Panc1 (cell line): Measurements from ENCODE around the gene ANKRD40. TPM values are rescaled to one million over a fixed set of nuclear protein-coding genes. Genes with fewer than 3 reads are reported as not detected.

Experiments
- ATAC-seq: fragments of 200-7000 bp; cut with Tn5 transposase; 2 replicates; pipeline ENCODE4 v1.9.1; 2020; ENCODE audit warnings: mild to moderate bottlenecking, moderate library complexity
- BruUV-seq: library from RNA; stranded (reverse); fragments of 400-500 nt; replicated peaks from 2 replicates; lab custom pipeline; 2021; lab: Mats Ljungman, UMichigan
- CTCF ChIA-PET: fragments of 300-600 bp; sonication (Branson Sonifier 250); formaldehyde crosslinking; loops from one replicate; lab custom pipeline; 2022; ENCODE audit warnings: antibody characterized with exemption; lab: Charles Lee
- POLR2A ChIA-PET: fragments of 300-600 bp; sonication (Branson Sonifier 250); formaldehyde crosslinking; loops from one replicate; lab custom pipeline; 2022; ENCODE audit warnings: antibody characterized with exemption; lab: Charles Lee
- DNase-seq: peaks from one replicate; pipeline ENCODE4 v3.0.0-alpha.2; 2010; ENCODE audit warnings: low read depth, low spot score
- H3K27ac ChIP-seq: 2 replicates; pipeline ENCODE4 v1.5.1; 2011; ENCODE audit warnings: mild to moderate bottlenecking, low read length, inconsistent platforms
- H3K27me3 ChIP-seq: fragments of 200-500 bp; sonication (Bioruptor generic); 2 replicates; pipeline ENCODE4 v1.6.0; 2014; ENCODE audit warnings: low read length, inconsistent platforms; ENCODE audit not compliant: control insufficient read depth, insufficient read depth
- H3K36me3 ChIP-seq: fragments of 200-500 bp; sonication (Bioruptor generic); 2 replicates; pipeline ENCODE4 v1.5.1; 2014; ENCODE audit warnings: inconsistent platforms, mild to moderate bottlenecking, low read length, moderate library complexity; ENCODE audit not compliant: control insufficient read depth, insufficient read depth
- H3K4me1 ChIP-seq: 2 replicates; pipeline ENCODE4 v1.5.1; 2011; ENCODE audit warnings: inconsistent platforms, mild to moderate bottlenecking, low read length, moderate library complexity; ENCODE audit not compliant: control insufficient read depth, insufficient read depth
- H3K4me3 ChIP-seq, 2 experiments: 2 replicates each; pipeline ENCODE4 v1.5.1; 2011 to 2012; ENCODE audit warnings: low read depth in 2 of 2, low read length in 2 of 2, mild to moderate bottlenecking in 2 of 2, inconsistent platforms in 1 of 2, moderate library complexity in 1 of 2
- H3K9me3 ChIP-seq: fragments of 200-500 bp; sonication (Bioruptor generic); 2 replicates; pipeline ENCODE4 v1.5.1; 2014; ENCODE audit warnings: low read depth, mild to moderate bottlenecking, inconsistent platforms, low read length, moderate library complexity; ENCODE audit not compliant: control insufficient read depth, insufficient read depth
- CTCF ChIP-seq: fragments of 450-650 bp; IDR thresholded peaks from 2 replicates; pipeline ENCODE4 v1.5.1; 2017; ENCODE audit warnings: mild to moderate bottlenecking
- POLR2AphosphoS5 ChIP-seq: IDR thresholded peaks from 2 replicates; pipeline ENCODE4 v1.6.1; 2012; ENCODE audit warnings: mild to moderate bottlenecking, low read depth, low read length, moderate library complexity
- REST ChIP-seq, 2 experiments: IDR thresholded peaks; 2 replicates each; pipeline ENCODE4 v1.6.1; 2011 to 2012; ENCODE audit warnings: low read depth in 2 of 2, control low read depth in 1 of 2, low read length in 1 of 2, mild to moderate bottlenecking in 1 of 2, moderate library complexity in 1 of 2; ENCODE audit not compliant: insufficient read depth in 1 of 2
- SIN3A ChIP-seq: IDR thresholded peaks from 2 replicates; pipeline ENCODE4 v1.6.1; 2012; ENCODE audit warnings: low read depth, mild to moderate bottlenecking, low read length, moderate library complexity, borderline replicate concordance; ENCODE audit not compliant: insufficient read depth
- TCF7L2 ChIP-seq: IDR thresholded peaks from 2 replicates; pipeline ENCODE4 v1.6.1; 2011; ENCODE audit warnings: mild to moderate bottlenecking, low read depth, low read length, inconsistent platforms
- in situ Hi-C: cut with HindIII; loops from 2 replicates; pipeline ENCODE4 v1.10.0; 2016; ENCODE audit warnings: low sequenced_read_pairs, low pct_unique_long_range_greater_than_20kb
- intact Hi-C: fragments of 100-400 bp; cut with micrococcal nuclease; formaldehyde crosslinking; loops from one replicate; pipeline ENCODE4 v1.10.0; 2022; ENCODE audit not compliant: unreplicated experiment
- total RNA-seq: library from RNA; stranded (reverse); gene quantifications from one replicate; pipeline ENCODE4 v1.2.1, GENCODE V29; 2021; ENCODE audit not compliant: unreplicated experiment

ANKRD40 gene
- total RNA-seq, 1 experiment from 2014 or later, result 57.2 TPM

- CTCF ChIA-PET, result no interaction called here
- intact Hi-C loops, result no loop called here
These were observed 27.6 kb upstream of the ANKRD40 start for GRCh38 chr17:50735287-50735686.

More at GRCh38 chr17:50735287-50735686, 27.6 kb upstream of the ANKRD40 start:
- Histone ChIP-seq H3K27ac (no peak overlapping the region), H3K4me3 (no peak overlapping the region), H3K27me3 (no peaks in the 10 kb centered on the region), H3K36me3 (peaks cover 25% of the 10 kb centered on the region), H3K4me1 (peaks cover 16% of the 10 kb centered on the region), H3K9me3 (no peaks in the 10 kb centered on the region)
- DNase-seq (no peak), ATAC-seq (no peak)
- no TSS peak for BruUV-seq
- in situ Hi-C loops, result no loop called here
- TF ChIP-seq TCF7L2 (no peak), CTCF (no peak), POLR2AphosphoS5 (no peak), REST (IDR thresholded peaks at IDR 0.05; ENCODE audit: insufficient read depth in 1 of 2, low read depth in 2 of 2, low read length in 1 of 2) (no peak), SIN3A (no peak)
- POLR2A ChIA-PET, result no interaction called here
